Hepatocyte (in vitro differentiated cells): ENCODE data around the gene SLC39A11.

ENCODE experiments used
- CTCF ChIP-seq: fragments of 200-600 bp; sonication (generic); IDR thresholded peaks from 2 replicates; pipeline ENCODE4 v1.5.1; 2016; ENCODE audit warnings: antibody characterized with exemption, mild to moderate bottlenecking; ENCODE audit not compliant: poor library complexity
- EZH2 ChIP-seq: fragments of 200-600 bp; sonication (generic); IDR thresholded peaks from 2 replicates; pipeline ENCODE4 v1.6.1; 2016; ENCODE audit warnings: antibody characterized with exemption, mild to moderate bottlenecking, borderline replicate concordance

GRCh38 chr17:72699545-72699944 is 392.9 kb downstream of the SLC39A11 start:
- no peak for TF ChIP-seq CTCF
- no peak for TF ChIP-seq EZH2
